ENCODE results near the gene SERINC3. TPM values are rescaled to one million over a fixed set of nuclear protein-coding genes. Genes with fewer than 3 reads are reported as not detected.

Gene SERINC3
- total and polyA plus RNA-seq, 7 donors: 35.6 to 104 (median 89.5) TPM

DNA sequence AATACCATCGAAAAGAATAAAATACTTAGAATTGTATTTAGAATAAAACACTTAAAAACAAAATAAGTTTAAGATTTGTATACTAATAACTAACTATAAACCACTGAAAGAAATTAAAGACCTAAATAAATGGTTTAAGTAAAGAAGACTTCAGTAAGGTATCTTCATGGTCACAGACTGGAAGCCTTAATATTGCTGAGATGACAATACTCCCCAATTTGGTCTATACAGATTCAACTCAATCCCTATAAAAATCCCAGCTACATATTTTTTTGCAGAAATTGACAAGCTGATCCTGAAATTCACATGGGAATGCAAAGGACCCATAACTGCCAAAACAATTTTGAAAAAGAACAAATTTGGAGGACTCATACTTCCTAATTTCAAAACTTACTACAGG lies 18.9 kb downstream of the SERINC3 start:
- peaks cover 17% of the 10 kb centered on the region for H3K4me1 ChIP-seq
- no peak for ATAC-seq
- WGBS, 3 donors: 100% methylated on average over 1 of the region's 1 CpG
- H3K36me3 ChIP-seq (ENCODE audit: insufficient read depth in 1 of 2, low read depth in 1 of 2): peaks cover 0 to 100% of the 10 kb centered on the region in 2 donors
- H3K27me3 ChIP-seq (ENCODE audit: insufficient read depth in 3 of 3, low read length in 2 of 3): no peaks in the 10 kb centered on the region
- H3K9me3 ChIP-seq: no peaks in the 10 kb centered on the region
- no peak overlapping the region for H3K27ac ChIP-seq
- no peak for TF ChIP-seq CTCF (IDR thresholded peaks at IDR 0.05)
- DNase-seq: no peak
- H3K4me3 ChIP-seq: no peak overlapping the region
- intact Hi-C loops (cut with DNase I): no loop called here

GRCh38 chr20:44501448-44501847 lies 20.4 kb downstream of the SERINC3 start:
- H3K36me3 ChIP-seq (ENCODE audit: insufficient read depth in 1 of 2, low read depth in 1 of 2): peaks cover 0 to 95% of the 10 kb centered on the region in 2 donors
- ATAC-seq: peak; percentile 87 to 97 (median 94)

GRCh38 chr20:44500221-44500620 lies 21.6 kb downstream of the SERINC3 start:
- 75 to 89% (median 83%) methylated on average over 3 of the region's 3 CpGs for WGBS, 3 donors
- intact Hi-C loops (cut with DNase I): no loop called here
- ATAC-seq (peak in 1 of 4 donors; percentile 43), DNase-seq (no peak)
- Histone ChIP-seq H3K27me3 (ENCODE audit: insufficient read depth in 3 of 3, low read length in 2 of 3) (no peaks in the 10 kb centered on the region), H3K9me3 (no peaks in the 10 kb centered on the region), H3K36me3 (ENCODE audit: insufficient read depth in 1 of 2, low read depth in 1 of 2) (peaks cover 0 to 95% of the 10 kb centered on the region in 2 donors), H3K4me1 (peaks cover 42% of the 10 kb centered on the region), H3K4me3 (no peak overlapping the region), H3K27ac (peak overlapping the region; percentile 81)
- no peak for TF ChIP-seq CTCF (IDR thresholded peaks at IDR 0.05)

More at GRCh38 chr20:44501448-44501847, 20.4 kb downstream of the SERINC3 start:
- H3K4me3 ChIP-seq: no peak overlapping the region
- intact Hi-C loops (cut with DNase I): no loop called here
- DNase-seq: no peak
- no peak for TF ChIP-seq CTCF (IDR thresholded peaks at IDR 0.05)
- H3K9me3 ChIP-seq: no peaks in the 10 kb centered on the region
- no peaks in the 10 kb centered on the region for H3K27me3 ChIP-seq (ENCODE audit: insufficient read depth in 3 of 3, low read length in 2 of 3)
- WGBS, 3 donors: 47 to 79% (median 79%) methylated on average over 5 of the region's 5 CpGs
- H3K4me1 ChIP-seq: peaks cover 31% of the 10 kb centered on the region
- H3K27ac ChIP-seq: peak overlapping the region; percentile 81

DNA sequence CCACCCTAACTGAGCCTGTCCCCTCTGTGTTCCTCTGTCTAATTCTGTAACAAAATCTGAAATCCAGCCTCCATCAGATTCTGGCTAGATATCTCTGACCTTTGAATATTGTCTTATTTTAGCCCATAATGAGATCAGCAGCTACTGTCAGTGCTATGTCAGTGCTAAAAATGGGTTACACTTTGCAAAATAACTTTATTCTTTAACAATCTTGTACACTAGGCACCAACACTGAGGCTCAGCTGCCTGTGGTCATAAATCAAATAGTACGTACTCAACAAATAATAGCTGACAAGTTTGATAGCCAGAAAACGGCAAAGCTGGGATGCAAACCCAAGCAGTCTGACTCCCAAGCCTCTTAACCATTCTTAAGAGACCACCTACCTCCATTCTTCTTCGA lies 24.1 kb downstream of the SERINC3 start:
- Histone ChIP-seq H3K36me3 (ENCODE audit: insufficient read depth in 1 of 2, low read depth in 1 of 2) (peaks cover 0 to 95% of the 10 kb centered on the region in 2 donors), H3K4me3 (no peak overlapping the region), H3K9me3 (no peaks in the 10 kb centered on the region), H3K27ac (peak overlapping the region; percentile 79), H3K27me3 (ENCODE audit: insufficient read depth in 3 of 3, low read length in 2 of 3) (no peaks in the 10 kb centered on the region), H3K4me1 (peaks cover 49% of the 10 kb centered on the region)
- no peak for TF ChIP-seq CTCF (IDR thresholded peaks at IDR 0.05)
- no peak for DNase-seq
- peak in 1 of 4 donors; percentile 24 for ATAC-seq
- intact Hi-C loops (cut with DNase I): no loop called here
- 51 to 68% (median 60%) methylated on average over 3 of the region's 3 CpGs for WGBS, 3 donors

DNA sequence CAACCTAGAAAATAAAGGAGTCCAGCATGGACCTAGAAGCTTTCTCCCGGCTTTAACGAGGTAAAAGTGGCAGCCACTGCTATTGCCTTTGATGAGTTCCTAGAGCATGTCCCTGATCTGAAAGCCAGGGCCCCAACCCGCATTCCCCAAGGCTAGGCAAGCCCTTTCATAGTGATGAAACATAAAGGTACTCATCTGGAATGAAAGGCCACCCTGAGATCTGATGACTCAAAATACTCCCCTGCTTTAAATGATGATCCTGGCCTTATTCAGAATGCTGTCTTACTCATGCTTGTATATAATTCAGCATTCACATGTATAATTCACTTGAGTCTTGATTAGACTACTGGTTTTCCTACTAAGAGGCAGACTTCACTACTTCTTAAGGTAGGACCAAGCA lies 24.9 kb downstream of the SERINC3 start:
- DNase-seq (no peak), ATAC-seq (no peak)
- H3K4me3 ChIP-seq: no peak overlapping the region
- no peak for TF ChIP-seq CTCF (IDR thresholded peaks at IDR 0.05)
- no peaks in the 10 kb centered on the region for H3K9me3 ChIP-seq
- intact Hi-C loops (cut with DNase I): no loop called here
- WGBS, 3 donors: 87 to 89% (median 89%) methylated on average over 3 of the region's 3 CpGs
- H3K36me3 ChIP-seq (ENCODE audit: insufficient read depth in 1 of 2, low read depth in 1 of 2): peaks cover 0 to 95% of the 10 kb centered on the region in 2 donors
- H3K27me3 ChIP-seq (ENCODE audit: insufficient read depth in 3 of 3, low read length in 2 of 3): no peaks in the 10 kb centered on the region
- peaks cover 49% of the 10 kb centered on the region for H3K4me1 ChIP-seq
- H3K27ac ChIP-seq: peak overlapping the region; percentile 79

Measured in psoas muscle (tissue), 8 donors.